SK-N-MC (cell line): ENCODE measurements around the gene CST8.

Experiments used
- EZH2 ChIP-seq: fragments of 200-600 bp; sonication (generic); IDR thresholded peaks from one replicate; pipeline ENCODE4 v1.6.1; 2017; ENCODE audit warnings: antibody characterized with exemption
- FOXP2 ChIP-seq: optimal IDR thresholded peaks from 2 replicates; pipeline ENCODE3; 2011; ENCODE audit warnings: mild to moderate bottlenecking, moderate library complexity; ENCODE audit not compliant: insufficient read depth; ENCODE audit errors: extremely low read length, control extremely low read depth
- POLR2AphosphoS5 ChIP-seq: IDR thresholded peaks from 2 replicates; pipeline ENCODE4 v1.6.1; 2012; ENCODE audit warnings: mild to moderate bottlenecking, low read depth, low read length, borderline replicate concordance

DNA sequence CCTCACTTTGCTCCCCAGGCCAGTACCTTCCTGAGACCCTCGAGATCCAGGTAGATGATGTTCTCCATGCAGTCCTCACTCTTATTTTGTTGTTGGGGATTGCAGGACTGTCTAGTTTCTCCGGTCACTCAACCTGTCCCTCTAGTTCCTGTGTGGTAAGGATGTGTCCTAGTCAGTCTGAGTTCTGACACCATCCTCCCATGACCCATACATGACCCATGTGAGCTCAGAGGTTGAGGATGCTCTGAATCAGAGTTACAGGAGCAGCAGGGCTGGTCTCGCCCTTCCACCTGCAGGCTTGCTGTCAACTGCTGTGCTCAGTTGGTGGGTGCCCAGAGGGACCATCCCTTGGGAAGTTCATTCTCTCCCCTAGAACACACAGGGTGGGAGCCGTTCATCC lies 11.9 kb upstream of the CST8 start:
- TF ChIP-seq POLR2AphosphoS5 (no peak), EZH2 (no peak), FOXP2 (no peak)
